ENCODE measurements around the gene TPK1.

TPK1 gene

DNA sequence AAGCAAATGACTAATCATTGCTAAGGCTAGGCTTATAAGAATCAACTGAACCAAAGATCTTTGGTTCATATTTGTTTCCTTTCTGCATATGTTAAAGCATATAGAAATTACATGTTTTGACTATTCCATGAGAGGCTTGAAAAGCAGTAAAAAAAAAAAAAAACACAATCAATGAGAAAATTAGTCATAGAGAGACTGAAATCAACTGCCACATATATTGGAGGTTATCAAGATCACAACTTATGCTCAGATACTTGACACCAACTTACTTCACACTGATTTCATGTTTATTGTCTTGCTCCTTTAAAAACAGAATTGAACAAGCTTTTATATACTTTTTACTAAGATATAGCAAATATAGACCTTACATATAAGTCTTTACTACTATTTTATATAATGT, 161.3 kb downstream of the TPK1 start:
- TF ChIP-seq, protein P1, sequence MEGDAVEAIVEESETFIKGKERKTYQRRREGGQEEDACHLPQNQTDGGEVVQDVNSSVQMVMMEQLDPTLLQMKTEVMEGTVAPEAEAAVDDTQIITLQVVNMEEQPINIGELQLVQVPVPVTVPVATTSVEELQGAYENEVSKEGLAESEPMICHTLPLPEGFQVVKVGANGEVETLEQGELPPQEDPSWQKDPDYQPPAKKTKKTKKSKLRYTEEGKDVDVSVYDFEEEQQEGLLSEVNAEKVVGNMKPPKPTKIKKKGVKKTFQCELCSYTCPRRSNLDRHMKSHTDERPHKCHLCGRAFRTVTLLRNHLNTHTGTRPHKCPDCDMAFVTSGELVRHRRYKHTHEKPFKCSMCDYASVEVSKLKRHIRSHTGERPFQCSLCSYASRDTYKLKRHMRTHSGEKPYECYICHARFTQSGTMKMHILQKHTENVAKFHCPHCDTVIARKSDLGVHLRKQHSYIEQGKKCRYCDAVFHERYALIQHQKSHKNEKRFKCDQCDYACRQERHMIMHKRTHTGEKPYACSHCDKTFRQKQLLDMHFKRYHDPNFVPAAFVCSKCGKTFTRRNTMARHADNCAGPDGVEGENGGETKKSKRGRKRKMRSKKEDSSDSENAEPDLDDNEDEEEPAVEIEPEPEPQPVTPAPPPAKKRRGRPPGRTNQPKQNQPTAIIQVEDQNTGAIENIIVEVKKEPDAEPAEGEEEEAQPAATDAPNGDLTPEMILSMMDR (IDR thresholded peaks at IDR 0.05), result no peak

GRCh38 chr7:144672869-144673268, 163.0 kb downstream of the TPK1 start:
- TF ChIP-seq, protein P1 (IDR thresholded peaks at IDR 0.05), result no peak

GRCh38 chr7:144671429-144671828, 164.4 kb downstream of the TPK1 start:
- TF ChIP-seq, protein P1 (IDR thresholded peaks at IDR 0.05), result no peak

DNA sequence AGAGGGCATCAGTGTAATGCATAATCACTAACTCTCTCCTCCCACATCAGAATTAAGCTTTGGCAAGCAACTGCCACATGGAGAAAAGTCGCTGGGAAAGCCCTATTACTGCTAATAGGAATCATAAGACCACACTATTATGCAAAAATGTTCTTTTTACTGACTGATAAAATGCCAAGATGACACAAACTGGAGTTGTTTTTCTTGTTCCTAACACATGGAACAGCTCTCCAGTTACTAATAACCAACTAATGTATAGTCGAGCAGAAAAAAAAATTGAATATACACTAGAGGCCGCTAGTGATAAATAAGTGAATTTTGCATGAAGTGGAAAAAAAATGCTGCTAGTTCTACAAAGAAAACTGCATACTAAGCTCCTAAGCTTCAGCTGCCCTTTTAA, 165.6 kb downstream of the TPK1 start:
- TF ChIP-seq, protein P1 (IDR thresholded peaks at IDR 0.05), result peak; percentile 50

- TF ChIP-seq, protein P1 (IDR thresholded peaks at IDR 0.05), result no peak
Observed at GRCh38 chr7:144668503-144668902, 167.3 kb downstream of the TPK1 start.

DNA sequence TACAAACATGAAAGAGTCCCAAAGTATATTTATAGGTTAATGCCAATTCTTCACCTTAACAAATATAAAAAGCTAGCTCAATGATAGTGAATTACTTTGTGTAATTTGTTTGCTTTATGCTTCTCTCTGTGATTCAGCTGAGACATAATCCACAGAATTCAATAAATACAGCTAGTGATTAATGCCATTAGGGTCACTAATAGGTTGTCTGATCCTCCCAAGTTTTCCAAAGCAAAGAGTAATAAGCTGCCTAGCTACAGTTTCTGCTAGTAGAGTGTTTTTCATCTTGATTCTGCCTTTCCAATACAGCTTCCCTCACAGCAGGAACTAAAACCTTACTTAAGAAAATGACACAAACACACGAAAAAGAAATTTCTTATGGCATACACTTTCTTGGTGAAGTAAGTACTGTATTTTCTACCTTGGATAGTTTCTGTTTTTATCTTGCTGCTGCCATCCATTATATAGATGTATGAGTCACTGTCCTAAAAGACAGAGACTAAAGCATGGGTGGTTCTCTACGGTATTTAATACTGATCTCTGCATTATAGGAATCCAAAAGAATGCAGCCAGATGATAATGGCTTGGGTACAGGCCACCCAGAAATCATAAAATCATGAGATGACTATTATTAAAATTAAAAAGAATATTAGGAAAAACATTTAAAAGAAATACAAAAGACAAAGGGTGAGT, 170.0 kb downstream of the TPK1 start:
- TF ChIP-seq, protein P1 (IDR thresholded peaks at IDR 0.05), result no peak

DNA sequence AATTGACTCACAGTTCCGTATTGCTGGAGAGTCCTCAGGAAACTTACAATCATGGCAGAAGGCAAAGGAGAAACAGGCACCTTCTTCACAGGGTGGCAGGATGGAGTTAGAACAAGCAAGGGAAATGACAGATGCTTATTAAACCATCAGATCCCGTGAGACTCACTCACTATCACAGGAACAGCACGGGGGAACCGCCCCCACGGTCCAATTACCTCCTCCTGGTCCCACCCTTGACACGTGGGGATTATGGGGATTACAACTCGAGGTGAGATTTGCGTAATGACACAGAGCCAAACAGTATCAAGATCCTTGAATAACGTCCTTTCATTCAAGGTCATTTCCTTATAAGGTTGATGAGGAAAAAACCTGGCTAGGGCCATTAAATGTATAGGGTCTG, 176.6 kb downstream of the TPK1 start:
- TF ChIP-seq, protein P1 (IDR thresholded peaks at IDR 0.05), result no peak
